HUDEP-2 (cell line): Measurements from ENCODE around the gene CCDC12.

Experiments
- DNase-seq, 76 experiments: peaks; one replicate each; lab custom pipeline; 2025; ENCODE audit not compliant: unreplicated experiment in 76 of 76; lab: John Stamatoyannopoulos, UW

CCDC12 gene

DNA sequence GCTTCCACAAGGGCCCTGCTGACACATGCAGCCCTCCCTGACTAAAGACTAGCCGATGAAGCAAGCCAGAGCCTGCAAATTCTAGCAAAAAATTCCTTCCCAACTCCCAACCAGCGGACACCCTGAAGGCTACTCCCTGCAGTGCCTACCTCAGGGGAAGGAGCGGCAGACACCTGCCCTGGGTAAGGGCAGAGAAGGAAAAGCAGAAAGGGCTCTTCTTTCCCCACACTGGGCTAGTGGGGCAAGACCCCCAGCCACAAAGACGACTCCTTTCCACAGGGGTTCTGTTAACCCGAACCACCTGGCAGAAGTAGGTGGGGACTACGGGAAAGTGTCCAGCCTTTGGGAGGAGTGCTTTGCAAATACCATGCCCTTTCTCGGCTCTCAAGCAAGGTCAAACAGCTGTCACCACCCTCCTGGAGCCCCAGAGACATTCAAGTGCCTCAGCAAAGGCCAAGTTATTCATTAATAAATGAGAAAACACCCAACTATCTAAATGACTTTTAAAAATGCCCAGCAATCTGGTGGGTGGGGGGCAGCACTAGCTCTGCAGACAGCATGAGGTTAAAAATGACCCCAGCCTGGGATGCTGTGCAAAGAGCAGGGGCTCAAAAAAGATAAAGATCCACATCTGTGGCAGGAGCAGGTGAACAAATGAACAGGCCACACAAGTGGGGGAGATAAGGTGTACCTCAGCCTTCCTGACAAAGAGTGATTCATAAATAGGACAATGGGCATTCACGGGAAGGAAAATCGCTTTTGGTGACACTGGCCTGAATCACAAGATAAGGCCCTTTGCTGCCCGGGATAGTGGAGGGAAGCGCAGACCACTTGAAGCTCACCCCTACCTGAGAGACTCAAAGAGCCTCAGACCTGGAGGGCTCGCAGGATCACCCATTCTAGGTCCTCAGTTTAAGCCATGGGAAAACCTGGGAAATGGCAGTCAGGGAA, 33.0 kb downstream of the CCDC12 start:
- DNase-seq: no peak

DNA sequence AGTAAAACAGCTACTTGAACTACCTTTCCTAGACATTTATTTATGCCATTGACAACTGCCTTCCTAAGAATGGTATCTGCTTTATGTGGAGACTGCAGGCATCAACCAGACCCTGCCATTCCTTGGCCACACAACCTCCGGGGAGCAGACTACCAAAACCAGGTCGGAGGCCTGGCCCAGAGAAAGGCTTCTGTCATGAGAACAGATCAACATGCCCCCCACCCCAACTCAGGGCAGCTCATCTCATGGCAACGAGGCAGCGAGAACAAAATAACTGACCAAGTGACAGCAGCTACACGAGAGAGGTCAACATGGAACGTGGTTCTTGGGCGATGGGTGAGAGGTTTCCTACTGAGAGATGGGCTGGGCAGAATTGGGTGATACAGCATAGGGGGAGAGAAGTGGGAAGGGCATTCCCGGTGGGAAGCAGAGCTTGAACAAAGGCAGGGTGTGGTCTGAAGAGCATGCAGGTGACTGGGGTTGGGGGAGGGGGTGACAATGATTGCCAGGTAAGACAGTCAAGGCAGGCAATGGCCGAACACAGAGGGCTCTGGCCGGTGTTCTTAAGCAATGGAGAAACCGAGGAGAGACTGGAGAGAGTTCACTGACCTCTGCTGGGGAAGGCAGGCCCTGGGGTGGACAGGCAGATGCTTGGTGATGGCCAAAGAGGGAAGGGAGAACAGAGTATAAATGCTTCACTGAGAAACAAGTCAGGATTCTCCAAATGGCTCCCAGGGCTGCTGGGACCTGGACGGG, 33.9 kb downstream of the CCDC12 start:
- no peak for DNase-seq

DNA sequence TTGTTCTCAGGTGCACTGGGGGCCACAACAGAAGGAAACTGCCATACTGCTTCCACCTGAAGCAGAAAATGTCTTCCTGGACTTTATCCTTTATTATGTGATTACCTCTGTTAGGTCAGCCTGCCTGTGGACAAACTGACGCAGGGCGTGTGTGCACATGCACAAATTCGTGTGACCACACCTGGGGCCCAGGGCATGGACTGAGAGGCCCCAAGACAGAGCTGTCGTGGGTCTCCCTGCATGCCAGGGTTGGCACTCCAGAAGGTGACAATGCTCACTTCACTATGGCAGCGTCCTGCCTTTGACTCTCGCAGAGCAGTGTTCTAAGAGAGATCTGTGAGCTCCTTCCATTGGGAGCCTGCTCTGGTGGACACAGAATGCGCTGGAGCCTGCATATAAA, 34.5 kb downstream of the CCDC12 start:
- no peak for DNase-seq

DNA sequence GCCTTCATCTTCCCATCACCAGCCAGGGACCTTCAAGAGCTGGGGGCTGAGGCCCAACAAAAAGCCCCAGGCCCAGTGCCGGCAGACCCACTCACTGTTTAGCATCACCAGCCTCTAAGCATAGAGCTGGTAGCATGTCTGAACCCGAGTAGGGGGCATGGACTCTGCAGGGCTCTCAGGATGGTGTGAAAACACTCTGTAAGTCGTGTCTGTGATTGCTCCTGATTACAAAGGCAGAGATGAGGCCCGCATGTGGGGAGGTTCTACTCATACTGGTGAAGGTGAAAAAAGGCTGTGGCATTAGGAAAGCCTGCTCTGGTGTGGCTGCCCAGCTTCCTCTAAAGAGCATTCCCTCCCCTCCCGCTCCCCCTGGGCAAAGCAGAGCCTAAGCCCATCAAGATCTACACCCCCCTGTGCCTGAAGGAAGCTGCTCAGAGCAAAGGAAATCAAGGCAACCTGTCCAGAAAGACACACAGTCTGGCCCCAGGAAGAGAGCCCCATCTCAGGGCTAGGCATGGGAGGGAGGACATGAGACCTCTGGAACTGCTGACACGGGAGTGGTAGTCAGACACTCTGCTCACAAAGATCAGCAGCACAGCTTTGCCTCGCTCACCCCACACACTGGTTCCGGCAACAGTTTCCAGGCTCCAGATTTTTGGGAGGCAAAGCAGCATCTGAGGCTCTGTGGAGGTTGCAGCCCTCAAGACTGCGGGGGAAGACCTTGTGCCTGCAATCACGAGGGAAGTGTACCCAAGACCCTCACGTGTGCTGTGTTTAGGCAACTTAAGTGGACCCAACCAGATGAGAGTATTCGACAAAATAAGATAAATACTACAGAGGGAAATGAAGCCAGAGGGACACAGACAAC, 36.7 kb downstream of the CCDC12 start:
- no peak for DNase-seq

DNA sequence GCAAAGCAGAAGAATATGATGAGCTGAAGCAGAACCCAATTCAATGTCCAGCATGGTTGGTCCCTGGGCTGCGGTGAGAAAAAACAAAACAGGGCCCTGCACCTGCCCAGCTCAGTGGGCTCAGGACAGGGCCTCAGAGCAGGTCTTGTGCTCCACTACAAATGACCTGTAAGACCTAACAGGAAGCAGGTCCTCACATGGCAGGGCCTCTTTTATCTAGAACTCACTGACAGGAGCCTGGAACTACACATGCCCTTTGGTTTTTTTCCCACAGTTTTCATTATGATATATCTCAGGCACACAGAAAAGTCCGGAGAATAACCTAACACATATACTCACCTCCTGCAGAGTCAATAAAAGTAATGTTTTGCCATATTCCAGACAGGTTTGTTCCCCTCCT, 38.4 kb downstream of the CCDC12 start:
- DNase-seq: no peak

DNA sequence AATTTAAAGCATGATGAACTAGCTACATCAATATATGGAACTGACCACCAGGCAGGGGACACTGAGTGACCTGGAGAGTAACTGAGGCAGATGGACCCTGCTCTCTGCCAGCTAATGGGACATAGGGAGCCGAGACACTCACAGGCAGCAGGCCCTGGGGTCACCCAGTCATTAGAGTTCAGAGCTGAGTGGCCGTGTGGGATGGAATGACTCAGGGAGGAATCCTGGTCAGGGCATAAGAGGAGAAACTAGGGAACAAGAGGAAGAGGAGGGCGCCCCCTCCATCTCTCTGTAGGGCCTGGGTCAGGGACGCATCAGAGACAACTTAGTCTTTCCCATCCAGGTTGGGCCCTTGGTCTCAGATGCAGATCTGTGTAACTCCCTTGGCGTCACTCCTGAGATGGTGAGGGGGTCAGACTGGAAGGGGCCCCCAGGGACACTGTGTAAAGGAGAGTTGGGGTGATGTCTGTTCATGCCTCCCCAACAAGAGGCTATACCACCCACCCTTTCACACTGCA, 39.8 kb downstream of the CCDC12 start:
- no peak for DNase-seq

DNA sequence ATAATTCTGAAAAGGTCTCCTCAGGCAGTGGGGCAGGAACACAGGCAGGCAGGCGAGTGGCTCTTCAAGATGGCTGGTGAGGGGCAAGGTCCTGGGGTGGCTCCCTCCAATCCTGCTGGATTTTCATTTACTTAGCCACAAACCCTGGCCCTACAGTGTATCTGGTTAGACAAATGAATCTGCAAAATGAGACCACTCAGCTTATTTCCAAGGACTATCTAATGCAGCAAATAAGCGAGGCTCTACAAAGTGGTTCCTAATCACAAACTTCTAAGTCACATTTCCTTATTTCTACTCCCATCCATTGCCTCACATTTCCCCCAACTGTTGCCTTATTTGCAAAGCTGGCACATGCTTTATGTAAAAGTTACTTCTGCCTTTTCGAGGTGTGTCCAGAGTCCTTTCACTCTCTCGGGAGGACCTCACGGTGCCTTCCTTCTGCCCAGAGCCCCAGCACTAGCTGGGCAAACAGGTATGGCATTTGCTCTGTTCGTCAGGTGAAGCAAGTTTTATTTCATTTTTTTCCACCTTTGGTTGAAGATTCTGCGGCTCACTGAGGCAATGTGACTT, 40.5 kb downstream of the CCDC12 start:
- no peak for DNase-seq

DNA sequence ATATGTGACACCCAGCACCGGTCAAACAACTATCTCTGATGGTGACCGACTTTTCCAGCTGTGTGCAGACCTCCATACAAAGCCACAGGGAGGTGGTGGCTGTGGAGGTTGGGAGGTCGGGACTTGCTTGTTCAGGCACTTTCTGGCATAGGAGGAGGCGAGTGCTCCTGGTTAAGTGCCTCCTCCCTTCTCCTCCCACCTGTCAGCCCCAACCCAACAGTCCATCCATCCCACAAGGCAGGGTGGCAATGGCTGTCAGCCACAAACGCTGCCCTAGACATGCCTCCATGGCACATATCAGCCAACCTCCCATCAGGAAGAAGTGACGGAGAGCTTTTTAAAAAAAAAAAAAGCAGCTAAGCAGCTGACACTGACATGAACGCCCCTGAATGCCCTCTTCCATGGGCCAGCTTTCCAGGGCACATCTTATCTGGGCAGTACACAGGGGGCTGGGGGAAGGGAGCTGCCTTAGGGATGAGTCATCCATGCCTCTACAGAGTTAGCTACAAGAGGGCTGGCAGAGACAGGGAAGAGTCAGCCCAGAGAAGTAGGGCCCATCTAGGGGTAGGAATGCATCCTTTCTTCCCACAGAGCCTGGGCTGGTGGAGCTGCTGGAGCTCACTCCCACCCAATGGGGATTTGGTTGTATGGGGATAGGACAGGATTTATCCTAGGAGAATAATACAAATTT, 41.2 kb downstream of the CCDC12 start:
- DNase-seq: peak in 71 of 76 experiments; percentile 16 to 86 (median 61)

DNA sequence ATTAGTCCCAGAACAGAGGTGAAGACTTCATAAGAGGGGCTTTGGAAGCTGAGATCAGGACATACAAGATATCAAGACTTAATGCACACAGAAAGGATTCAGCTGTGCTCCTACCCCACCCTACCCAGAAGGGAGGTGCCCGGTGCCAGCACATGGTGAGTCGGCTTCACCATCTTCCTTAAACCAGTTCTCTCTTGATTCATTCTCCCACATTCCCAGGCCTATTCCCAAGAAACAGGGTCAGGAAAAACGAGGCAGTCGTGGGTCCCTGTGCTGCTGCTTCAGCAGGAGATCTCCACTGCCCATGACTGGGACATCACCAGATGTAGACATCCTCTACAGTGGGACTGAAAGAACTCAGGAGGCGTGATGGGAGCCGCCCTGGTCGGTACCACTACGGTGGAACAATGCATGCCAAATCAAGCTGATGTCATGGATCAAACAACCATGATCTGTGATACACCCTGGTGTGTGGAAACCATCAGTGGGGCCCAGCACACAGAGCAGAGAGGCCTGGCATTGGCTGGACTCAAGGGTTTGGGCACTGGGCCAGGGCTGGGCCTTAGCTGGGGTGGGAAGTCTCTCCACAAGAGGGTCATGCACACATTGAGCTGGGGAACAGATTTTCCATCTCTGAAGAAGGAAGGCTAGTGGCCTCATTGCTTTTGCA, 41.9 kb downstream of the CCDC12 start:
- DNase-seq: peak in 53 of 76 experiments; percentile 3 to 67 (median 41)

DNA sequence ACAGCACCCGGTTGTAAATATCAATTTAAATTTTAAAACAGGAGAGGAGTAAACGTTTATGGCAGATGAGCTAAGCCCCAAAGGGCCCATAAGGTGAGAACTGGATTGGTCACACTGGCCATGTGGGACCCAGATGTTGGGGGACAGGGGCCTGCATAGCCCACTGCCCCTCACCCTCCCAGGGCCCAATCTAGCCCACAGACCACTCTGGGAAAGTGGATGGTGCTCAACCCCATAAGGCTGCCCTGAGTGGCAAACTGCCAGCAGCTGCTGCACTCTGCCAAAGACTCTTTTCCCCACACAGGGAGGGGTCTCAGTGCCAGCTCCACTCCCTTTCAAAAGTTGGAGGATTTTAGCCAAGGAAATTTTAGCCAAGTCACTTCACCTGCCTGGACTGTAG, 42.5 kb downstream of the CCDC12 start:
- peak in 38 of 76 experiments; percentile 8 to 67 (median 38) for DNase-seq

DNA sequence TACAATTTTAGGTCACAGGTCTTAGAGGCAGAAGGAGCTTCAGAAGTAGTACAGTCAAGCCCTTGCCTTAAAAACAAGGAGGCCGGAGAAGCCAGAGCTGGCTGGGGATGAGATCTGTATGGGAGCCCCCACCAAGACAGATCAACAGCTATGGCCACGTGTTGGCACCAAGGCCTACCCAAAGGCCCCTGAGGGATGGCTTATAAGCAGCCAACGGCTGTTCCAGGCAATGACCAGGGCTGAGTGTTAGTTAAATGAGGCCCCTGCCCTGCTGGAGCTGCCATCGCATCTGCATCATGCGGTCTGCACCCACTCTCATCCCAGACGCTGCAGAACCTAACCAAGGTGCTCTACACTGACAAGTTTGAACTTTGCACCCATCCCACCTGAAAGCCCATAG, 43.3 kb downstream of the CCDC12 start:
- no peak for DNase-seq

DNA sequence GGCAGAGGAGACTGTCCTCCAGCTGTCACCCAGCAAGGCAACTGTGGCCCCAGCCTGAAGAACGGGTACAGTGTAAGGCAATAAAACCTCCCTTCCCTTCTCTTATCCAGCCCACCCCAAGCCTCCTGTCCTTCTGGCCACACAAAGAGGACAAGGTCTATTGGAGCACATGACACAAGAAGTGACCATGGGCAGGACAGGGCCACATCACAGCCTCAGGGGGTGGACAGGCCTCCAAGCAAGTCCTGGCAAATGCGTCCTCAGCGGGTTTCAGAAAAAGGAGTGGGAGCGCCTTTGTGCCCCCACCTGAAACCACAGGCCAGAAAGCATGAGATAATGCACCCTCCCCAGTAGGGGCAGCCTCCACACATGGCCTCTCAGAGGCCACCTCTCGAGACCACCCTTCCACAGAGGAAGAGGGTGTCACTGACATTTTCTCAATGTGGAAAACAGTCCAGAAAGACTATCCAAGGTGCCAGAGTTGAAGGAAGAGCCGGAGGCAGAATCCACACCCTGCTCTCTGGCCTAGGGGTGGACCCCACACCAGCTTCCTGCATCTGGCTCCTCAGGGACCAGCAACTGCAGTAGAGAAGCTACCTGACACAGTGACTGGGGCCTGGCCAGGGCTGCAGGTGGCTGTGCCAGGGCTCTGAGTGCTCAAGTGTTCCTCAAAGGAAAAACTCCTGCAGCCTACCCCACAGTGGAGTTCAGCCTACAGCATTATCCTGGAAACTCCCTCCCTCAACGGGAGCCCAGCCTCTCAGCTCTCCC, 43.9 kb downstream of the CCDC12 start:
- DNase-seq: peak in 6 of 76 experiments; percentile 5 to 16 (median 11)

DNA sequence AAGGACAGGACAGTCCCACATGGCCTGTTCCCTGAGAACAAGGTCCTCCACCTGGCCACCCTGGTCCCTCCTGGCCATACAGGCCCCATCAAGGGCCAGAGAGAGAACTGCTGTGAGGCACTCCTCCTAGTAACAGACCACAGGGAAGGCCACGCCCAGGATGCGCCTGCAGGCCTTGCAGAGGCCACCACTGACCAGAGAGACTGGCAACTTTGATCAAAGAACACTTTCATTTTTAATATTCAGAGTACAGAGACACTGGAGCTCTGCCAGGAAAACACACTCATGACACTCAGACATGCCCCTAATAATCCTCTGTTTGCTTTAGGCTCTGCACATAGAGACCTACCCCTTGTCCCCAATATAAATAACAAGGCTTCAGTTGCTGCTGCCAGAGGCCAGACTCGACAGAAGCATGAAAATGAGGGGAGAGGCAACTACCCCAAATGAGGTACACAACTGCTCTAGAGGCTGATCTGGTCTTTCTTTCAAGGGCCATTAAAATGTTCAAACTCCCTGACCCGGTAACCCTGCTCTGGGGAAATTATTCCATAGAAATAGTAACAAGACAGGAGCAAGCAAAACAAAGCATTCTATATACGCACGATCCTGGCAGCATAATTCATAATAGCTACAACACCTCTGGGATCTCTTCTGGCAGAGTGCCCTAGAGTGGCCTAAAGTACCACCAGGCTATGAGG, 44.8 kb downstream of the CCDC12 start:
- DNase-seq: peak in 15 of 76 experiments; percentile 11 to 51 (median 27)

DNA sequence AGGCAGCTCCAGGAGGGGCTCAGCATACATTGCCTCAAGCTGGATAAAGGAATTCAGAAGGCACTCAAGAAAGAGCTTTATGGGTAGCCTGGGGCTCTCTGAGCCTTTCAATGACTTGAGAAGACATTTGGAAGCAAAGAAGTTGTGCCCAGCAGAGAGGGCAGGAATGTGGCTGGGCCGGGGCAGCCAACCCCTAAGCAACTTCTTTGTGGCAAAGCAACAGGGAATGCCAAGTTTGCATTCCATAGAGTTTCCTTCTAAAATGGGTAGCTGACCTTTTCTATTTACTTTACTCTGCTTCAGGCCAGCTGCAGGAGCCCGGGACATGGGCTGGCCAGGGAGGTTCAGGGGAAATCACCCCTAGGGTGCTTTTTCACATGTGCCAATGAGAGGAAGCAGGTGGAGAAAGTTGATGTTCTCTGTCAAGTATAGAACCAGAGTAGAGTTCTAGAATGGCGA, 45.6 kb downstream of the CCDC12 start:
- DNase-seq: no peak

DNA sequence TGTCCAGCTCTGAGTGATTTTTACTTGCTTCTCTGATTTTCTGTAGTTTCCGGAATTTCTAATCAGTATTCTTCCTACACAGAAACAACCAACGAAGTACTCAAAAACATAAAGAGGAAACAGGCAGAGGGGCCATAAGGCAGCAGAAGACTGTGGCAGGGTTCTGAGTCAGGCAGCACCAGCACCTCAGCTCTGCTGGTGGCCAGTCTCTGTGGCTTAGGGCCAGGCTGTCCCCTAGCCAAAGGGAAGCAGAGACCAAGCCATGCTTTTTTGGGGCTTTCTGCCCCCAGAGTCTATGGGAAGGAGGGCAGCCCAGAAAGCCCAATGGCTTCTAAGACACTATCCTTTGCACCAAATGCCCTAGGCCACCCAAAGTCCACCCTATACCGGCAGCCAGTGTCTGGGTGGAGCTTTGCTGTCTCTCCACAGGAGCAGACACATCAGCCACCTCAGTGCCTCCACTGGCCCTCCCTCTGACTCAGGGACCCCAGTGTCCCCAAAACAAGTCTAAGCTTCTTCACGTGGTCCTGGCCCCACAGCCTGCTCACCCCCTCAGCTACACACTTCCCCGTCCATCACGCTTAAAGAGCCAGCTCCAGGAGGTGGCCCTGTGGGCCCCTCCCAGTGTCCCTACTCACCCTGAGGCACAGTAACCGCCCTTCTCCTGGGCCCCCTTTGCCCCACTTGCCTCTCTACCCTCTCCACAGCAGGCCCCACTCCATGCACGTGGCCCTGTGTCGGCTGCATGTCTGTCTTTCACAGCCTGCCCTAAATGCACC, 46.2 kb downstream of the CCDC12 start:
- DNase-seq: no peak

DNA sequence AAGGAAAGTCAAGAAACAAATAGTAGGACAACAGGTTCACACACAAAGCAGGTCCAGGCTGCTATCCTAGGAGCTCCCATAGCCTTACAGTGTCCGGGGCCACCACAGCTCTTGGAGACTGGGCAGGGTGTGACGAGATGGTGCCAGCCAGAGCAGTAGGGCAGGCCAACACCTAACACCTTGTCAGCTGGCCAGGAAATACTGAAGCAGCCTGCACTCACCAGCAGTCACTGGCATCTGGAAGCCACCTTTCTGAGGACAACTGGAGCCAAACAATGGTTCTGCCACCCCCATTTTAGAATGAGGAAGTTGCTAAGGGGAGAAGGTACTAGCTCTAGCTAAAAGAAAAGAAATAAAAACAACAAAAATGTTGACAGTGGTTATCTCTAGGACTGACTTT, 47.2 kb downstream of the CCDC12 start:
- DNase-seq: peak in 6 of 76 experiments; percentile 6 to 32 (median 16)

DNA sequence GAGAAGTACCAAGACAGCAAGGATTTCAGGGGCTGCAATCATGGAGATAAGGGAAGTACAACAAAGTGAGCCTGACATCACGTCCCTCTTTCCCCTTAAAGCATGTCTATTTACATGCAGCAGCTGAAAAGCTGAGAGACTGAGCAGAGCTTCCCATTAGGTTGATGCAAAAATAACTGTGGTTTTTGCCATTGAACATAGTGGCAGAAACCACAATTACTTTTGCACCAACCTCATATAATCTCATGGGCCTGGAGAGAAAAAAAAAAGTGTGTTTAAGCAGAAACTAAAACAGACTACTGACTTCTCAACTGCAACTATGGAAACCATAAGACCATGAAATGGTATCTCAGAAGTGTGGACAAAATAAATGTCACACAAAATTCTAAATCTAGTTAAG, 48.3 kb downstream of the CCDC12 start:
- DNase-seq: no peak
